HG03159 (cell line): ENCODE results near the gene ACP6.

Experiments
- ATAC-seq: cut with Tn5 transposase; IDR thresholded peaks from one replicate; pipeline ENCODE4 v1.9.1; 2021; ENCODE audit warnings: mild to moderate bottlenecking, moderate library complexity; ENCODE audit not compliant: unreplicated experiment

The ACP6 gene

GRCh38 chr1:147652306-147652705 lies 18.0 kb downstream of the ACP6 start:
- ATAC-seq: no peak

DNA sequence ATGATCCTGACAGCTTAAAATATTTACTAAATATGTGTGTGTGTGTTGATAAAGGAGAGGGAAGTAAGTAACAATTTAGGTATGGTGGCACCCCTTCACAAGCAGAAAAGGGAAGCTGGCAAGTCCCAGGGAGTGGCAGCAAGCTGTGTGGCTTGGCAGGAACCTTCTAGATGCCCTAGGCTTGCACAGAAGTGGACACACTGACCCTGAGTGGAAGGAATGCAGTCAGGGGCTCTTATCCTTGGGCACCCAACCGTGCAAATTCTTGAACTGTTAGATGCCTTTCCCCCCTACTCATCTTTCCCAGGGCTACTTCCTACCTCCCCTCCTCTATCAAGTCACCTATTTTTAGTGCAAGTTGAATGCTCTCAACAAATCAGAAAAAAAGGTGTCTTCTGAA lies 18.9 kb downstream of the ACP6 start:
- no peak for ATAC-seq

DNA sequence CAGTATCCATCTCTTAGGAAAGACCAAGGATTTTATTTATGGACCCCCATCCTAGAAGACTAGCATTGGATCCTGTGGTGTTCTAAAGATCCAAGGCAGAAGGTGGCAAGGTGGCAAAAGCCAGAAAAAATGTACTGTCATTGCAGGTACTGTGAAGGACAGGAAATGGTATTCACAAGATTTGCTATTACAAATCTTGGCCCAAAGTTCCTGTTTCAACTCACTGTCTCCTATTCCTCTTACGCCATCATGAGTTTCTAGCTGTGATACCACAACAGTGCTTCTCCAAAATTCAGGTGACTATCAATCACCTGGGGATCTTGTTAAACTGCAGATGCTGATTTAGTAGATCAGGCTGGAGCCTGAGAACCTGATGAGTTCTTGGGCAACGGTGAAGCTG lies 21.4 kb downstream of the ACP6 start:
- no peak for ATAC-seq

DNA sequence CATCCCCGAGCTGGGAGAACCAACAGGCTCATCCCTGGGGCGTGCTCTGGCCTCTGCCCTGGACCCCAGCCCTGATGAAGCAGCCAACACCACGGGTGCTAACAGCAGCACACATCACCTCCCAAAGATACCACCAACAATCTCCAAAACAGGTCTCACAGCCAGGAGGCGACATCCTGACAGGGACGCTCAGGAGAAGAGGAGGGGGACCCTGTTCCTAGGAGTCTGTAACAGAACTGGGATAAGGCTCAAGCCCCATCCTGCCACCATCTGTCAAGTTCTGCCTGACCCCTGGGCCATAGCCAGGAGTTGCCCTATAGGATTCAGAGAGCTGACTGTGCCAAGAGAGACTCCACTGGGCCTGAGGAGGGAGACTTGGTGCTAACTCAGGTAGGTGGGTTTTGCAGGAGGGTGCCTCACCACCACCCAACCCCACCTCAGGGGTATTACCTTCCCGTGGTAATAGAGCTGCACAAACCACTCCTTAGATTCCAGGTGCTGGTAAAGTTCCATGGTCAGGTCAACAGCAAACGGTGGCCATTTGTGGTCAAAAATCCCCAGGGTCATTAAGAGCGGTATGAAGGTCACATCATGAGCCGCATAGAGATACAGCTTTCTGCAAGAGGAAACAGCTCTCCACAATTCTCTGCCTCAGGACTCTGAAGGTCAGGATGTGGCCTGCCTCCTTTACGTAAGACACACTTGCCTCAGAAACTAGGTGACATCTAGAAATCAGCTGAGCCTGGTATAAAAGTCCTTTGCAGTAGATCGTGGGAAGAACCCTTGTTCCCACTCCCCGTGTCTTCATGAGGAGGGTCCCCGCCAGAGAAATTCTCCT lies 22.3 kb downstream of the ACP6 start:
- ATAC-seq: no peak

DNA sequence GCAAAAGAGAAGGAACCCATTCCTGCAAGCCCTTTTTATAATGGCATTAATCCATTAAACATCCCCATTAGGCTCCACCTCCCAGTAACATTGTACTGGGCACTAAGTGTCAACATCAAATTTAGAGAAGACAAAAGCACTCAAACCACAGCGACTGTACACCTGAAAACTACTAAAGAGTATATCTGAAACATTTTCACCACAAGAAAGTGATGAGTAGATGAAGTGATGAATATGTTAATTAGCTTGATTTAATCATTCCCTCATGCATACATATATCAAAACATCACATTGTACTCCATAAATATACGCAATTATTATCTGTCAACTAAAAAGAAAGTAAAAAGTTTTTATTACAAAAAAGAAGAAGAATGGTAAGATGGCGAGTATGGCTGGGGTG lies 26.4 kb downstream of the ACP6 start:
- ATAC-seq: no peak

DNA sequence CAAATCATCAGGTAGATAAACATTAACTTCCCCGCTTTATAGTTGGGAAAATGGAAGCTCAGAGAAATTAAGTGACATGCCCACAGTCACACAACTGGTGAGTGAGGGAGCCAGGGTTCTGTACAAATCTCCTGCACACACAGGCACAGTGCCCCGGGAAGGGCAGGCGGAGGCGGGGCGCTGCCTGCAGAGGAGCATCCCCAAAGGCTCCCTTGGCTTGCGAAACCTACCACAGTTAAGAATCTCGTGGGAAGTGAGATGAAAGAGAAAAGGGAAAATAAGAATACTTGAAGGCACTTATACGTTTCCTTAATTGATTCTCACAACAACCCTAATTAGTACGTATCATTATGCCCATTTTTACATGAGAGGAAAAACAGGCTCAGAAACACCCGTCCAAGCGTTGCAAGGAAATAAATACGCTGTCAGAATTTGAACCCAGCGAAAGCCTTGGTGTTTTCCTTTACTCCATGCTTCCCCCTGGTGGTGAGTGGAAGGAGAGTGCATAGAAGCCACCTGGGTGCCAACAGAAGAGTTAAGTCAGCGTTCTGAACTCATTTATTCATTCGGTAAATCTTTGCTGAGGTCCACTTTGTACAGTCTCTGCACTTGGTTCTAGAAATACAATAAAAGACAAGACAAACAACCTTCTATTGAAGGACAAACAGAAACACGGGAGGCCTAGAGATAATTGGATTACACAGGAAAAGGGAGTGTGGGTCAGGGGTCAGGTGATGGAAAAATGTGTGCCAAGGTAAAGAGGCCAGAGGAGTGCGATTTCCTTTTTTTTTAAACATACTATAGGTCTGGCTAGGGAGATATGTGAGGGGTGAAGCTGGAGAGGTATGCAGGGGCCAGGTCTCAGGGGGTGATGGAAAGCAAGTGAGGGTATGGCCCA lies 28.4 kb downstream of the ACP6 start:
- no peak for ATAC-seq

GRCh38 chr1:147641291-147641690 lies 29.0 kb downstream of the ACP6 start:
- ATAC-seq: no peak

DNA sequence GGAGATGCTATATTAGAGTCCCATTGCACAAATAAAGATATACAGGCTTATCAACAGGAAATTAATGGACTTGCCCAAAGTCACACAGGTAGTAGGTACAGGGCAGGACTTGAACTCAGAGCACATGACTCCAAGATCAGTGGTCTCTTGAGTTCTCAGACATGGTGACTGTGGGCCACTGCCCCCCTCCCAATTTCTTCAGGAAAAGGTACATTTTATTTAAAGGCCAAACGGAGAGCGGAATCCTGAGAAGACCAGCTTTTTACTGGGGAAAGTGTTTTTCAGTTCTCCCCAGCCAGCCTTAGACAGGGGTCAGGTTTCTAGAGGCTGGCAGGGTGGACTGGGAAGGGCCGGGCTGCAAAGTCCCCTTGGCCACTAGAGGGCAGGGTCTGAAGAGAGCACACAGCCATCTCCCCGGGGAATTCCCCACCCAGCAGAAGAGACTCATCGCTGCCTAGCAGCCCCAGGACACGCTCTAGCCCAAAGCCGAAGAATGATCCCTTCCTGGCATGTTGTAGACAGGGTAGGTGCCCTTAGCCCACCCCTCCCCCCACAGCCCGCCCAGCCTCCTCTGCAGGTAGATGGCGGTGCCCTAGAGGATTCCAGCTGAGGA lies 29.7 kb downstream of the ACP6 start:
- peak; percentile 86 for ATAC-seq

DNA sequence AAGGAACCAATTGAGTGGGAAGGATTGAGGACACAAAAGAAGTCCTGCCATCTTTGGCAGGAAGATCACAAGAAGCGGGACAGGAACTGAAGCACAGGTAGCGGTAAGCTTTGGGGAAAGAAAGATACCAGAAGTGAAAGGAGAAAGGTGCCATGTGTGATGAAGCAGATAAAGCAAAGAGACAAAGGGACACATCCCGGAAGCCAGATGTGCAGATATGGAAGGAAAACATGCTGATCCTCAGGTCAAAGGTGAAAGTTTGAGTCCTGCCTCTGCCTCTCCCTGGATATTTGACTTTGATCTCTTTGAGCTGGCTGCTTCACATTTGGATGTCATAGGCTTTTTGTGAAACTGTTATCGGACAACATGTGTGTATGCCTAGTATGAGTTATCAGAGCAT lies 34.0 kb downstream of the ACP6 start:
- ATAC-seq: no peak

- ATAC-seq: no peak
Observed at GRCh38 chr1:147635342-147635741, 35.0 kb downstream of the ACP6 start.

GRCh38 chr1:147634645-147635044 lies 35.7 kb downstream of the ACP6 start:
- ATAC-seq: no peak

DNA sequence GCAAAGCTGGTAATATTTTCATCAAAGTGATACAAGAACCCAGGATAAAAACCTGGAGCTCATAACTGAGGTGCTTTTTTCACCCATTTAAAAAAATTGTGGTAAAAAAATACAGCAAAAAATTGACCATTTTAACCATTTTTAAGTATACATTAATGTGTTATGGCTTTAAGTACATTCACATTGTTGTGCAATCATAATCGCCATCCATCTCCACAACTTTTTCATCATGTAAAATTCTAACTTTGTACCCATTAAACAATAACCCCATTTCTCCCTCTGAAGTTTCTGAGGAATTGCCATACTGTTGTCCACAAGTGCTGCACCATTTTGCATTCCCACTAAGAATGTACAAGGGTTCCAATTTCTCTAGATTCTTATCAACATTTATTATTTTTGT lies 36.6 kb downstream of the ACP6 start:
- ATAC-seq: no peak

- no peak for ATAC-seq
Observed at GRCh38 chr1:147631839-147632238, 38.5 kb downstream of the ACP6 start.

GRCh38 chr1:147630447-147630846 lies 39.9 kb downstream of the ACP6 start:
- ATAC-seq: no peak

GRCh38 chr1:147630022-147630421 lies 40.3 kb downstream of the ACP6 start:
- ATAC-seq: no peak

DNA sequence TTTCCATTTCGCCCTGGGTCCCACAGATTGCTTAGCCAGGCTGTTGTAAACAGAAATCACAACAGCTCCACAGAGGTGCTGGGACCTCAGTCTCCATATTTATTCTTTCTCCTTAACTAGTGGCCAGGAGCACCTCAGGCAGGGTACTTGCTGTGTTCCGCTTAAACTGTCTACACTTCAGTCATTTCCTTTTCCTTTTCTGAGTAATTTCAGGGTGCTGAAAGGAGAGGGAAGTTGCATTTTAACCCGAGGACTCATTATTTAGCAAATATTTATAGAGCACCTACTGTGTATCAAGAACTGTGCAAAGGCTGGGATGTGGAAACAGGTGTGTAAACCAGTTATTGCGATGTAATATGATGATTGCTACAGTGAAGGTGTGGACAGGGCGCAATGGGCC lies 41.9 kb downstream of the ACP6 start:
- ATAC-seq: no peak

- no peak for ATAC-seq
Observed at GRCh38 chr1:147627435-147628110, 42.8 kb downstream of the ACP6 start.

- ATAC-seq: no peak
Observed at GRCh38 chr1:147626739-147627138, 43.6 kb downstream of the ACP6 start.

DNA sequence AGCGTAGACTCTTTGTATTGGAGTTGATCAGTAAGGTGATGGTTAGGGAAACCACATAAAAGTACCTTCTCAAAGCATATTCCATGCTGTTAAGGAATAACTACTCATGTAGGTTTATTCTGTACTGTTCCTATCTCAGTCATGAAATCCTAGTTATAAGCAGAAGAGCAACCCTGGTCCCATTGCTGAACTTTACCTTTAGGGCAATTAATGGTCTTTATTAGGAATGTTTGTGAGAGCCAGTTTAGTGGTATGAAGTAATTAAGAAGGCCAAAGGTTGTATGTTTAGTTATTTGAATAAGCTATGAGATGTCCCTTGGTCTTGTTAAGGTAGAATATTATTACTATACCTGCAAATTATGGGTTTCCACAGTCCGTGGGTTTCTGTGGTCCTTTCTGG lies 44.0 kb downstream of the ACP6 start:
- no peak for ATAC-seq

- ATAC-seq: no peak
Observed at GRCh38 chr1:147625362-147625995, 44.8 kb downstream of the ACP6 start.

- no peak for ATAC-seq
Observed at GRCh38 chr1:147624529-147624928, 45.8 kb downstream of the ACP6 start.
